MCF 10A (cell line): ENCODE data around the gene PRRC2A. TPM values are rescaled to one million over a fixed set of nuclear protein-coding genes. Genes with fewer than 3 reads are reported as not detected.

Experiments
- BruUV-seq: library from RNA; stranded (reverse); fragments of 400-500 nt; replicated peaks from 2 replicates; lab custom pipeline; 2021; lab: Mats Ljungman, UMichigan
- CTCF ChIA-PET: fragments of 300-600 bp; sonication (Branson Sonifier 250); formaldehyde crosslinking; extraction: SDS; loops from one replicate; lab custom pipeline; 2021; ENCODE audit warnings: antibody characterized with exemption, inconsistent platforms; lab: Yijun Ruan, JAX
- POLR2A ChIA-PET: fragments of 300-600, 350-650 bp; sonication (Branson Sonifier 250); formaldehyde crosslinking; extraction: SDS; loops from one replicate; lab custom pipeline; 2020; ENCODE audit warnings: antibody characterized with exemption, inconsistent platforms; lab: Yijun Ruan, JAX
- DNase-seq: peaks from one replicate; pipeline ENCODE4 v3.0.0-alpha.2; 2018; ENCODE audit not compliant: unreplicated experiment
- H3K27ac Mint-ChIP-seq: one replicate; pipeline ENCODE4 v1.8.0; 2022; ENCODE audit warnings: mild to moderate bottlenecking, low read depth, mixed read lengths; ENCODE audit not compliant: unreplicated experiment
- H3K27me3 Mint-ChIP-seq: one replicate; pipeline ENCODE4 v1.8.0; 2022; ENCODE audit warnings: mixed read lengths; ENCODE audit not compliant: insufficient read depth, unreplicated experiment
- H3K36me3 Mint-ChIP-seq: one replicate; pipeline ENCODE4 v1.8.0; 2022; ENCODE audit warnings: mild to moderate bottlenecking, moderate library complexity, mixed read lengths; ENCODE audit not compliant: insufficient read depth, unreplicated experiment
- H3K4me1 Mint-ChIP-seq: one replicate; pipeline ENCODE4 v1.8.0; 2022; ENCODE audit warnings: mixed read lengths; ENCODE audit not compliant: insufficient read depth, unreplicated experiment
- H3K4me3 Mint-ChIP-seq: one replicate; pipeline ENCODE4 v1.8.0; 2022; ENCODE audit warnings: mild to moderate bottlenecking, moderate library complexity, mixed read lengths; ENCODE audit not compliant: unreplicated experiment
- H3K9me3 Mint-ChIP-seq: one replicate; pipeline ENCODE4 v1.8.0; 2022; ENCODE audit warnings: mixed read lengths; ENCODE audit not compliant: unreplicated experiment
- CTCF ChIP-seq: fragments of 200-600 bp; IDR thresholded peaks from one replicate; pipeline ENCODE4 v1.8.0; 2022; ENCODE audit warnings: antibody characterized with exemption, mild to moderate bottlenecking; ENCODE audit not compliant: unreplicated experiment
- intact Hi-C: fragments of 100-400 bp; cut with micrococcal nuclease; formaldehyde crosslinking; loops from 2 replicates; pipeline ENCODE4 v1.14.1; 2022
- total RNA-seq: library from RNA; stranded (reverse); gene quantifications from 2 replicates; pipeline ENCODE4 v1.2.3, GENCODE V29; 2022

The PRRC2A gene
- total RNA-seq, 1 experiment from 2014 or later = 247 TPM

- Mint-ChIP-seq H3K36me3 (peaks cover 57% of the 10 kb centered on the region), H3K9me3 (no peaks in the 10 kb centered on the region), H3K27me3 (no peaks in the 10 kb centered on the region), H3K4me1 (peaks cover 17% of the 10 kb centered on the region), H3K4me3 (peak overlapping the region; percentile 76), H3K27ac (peak overlapping the region; percentile 89)
- no TSS peak for BruUV-seq
- POLR2A ChIA-PET = interaction anchor here (0.6 to 8.0 kb wide), 19 partner anchors 11 to 1788 kb away, joined by 3 to 117 read pairs (median 5); partner anchors contain the start of genes ABHD16A, BAG6, C6orf47 and CSNK2B
- CTCF ChIA-PET = interaction anchor here (0.5 to 1.6 kb wide), 4 partner anchors 24 to 679 kb away, joined by 3 to 5 read pairs (median 4); no protein-coding TSS in a partner anchor
- intact Hi-C loops = loop anchor here (5.0 kb wide), 1 partner anchor 40 kb away; the partner anchor contains the start of genes C6orf47 and GPANK1
- no peak for DNase-seq
- no peak for TF ChIP-seq CTCF
These were observed 1.5 kb downstream of the PRRC2A start for GRCh38 chr6:31621991-31622390.

- no peaks in the 10 kb centered on the region for H3K27me3 Mint-ChIP-seq
- H3K9me3 Mint-ChIP-seq = no peaks in the 10 kb centered on the region
- H3K4me3 Mint-ChIP-seq = peak overlapping the region; percentile 76
- peaks cover 64% of the 10 kb centered on the region for H3K36me3 Mint-ChIP-seq
- POLR2A ChIA-PET = interaction anchor here (1.0 to 8.0 kb wide), 14 partner anchors 11 to 222 kb away, joined by 3 to 117 read pairs (median 6); partner anchors contain the start of genes ABHD16A, BAG6, C6orf47 and CSNK2B
- H3K27ac Mint-ChIP-seq = peak overlapping the region; percentile 89
- TF ChIP-seq CTCF = no peak
- no TSS peak for BruUV-seq
- intact Hi-C loops = loop anchor here (5.0 kb wide), 1 partner anchor 40 kb away; the partner anchor contains the start of genes C6orf47 and GPANK1
- DNase-seq = no peak
- peaks cover 17% of the 10 kb centered on the region for H3K4me1 Mint-ChIP-seq
- CTCF ChIA-PET = interaction anchor here (1.0 to 1.6 kb wide), 2 partner anchors 25 to 31 kb away, joined by 4 to 5 read pairs; no protein-coding TSS in a partner anchor
These were observed 2.2 kb downstream of the PRRC2A start for GRCh38 chr6:31622684-31623091.

GRCh38 chr6:31624070-31624469 is 3.6 kb downstream of the PRRC2A start:
- DNase-seq = no peak
- Mint-ChIP-seq H3K27ac (no peak overlapping the region), H3K36me3 (peaks cover 78% of the 10 kb centered on the region), H3K9me3 (no peaks in the 10 kb centered on the region), H3K4me3 (no peak overlapping the region), H3K27me3 (no peaks in the 10 kb centered on the region), H3K4me1 (peaks cover 17% of the 10 kb centered on the region)
- TF ChIP-seq CTCF = no peak
- intact Hi-C loops = loop anchor here (5.0 kb wide), 1 partner anchor 38 kb away; the partner anchor contains the start of genes C6orf47 and GPANK1
- BruUV-seq = no TSS peak
- POLR2A ChIA-PET = interaction anchor here (0.5 to 8.0 kb wide), 3 partner anchors 15 to 77 kb away, joined by 5 to 117 read pairs (median 50); partner anchors contain the start of genes BAG6 and NFKBIL1
- CTCF ChIA-PET = interaction anchor here (0.6 to 1.1 kb wide), 2 partner anchors 13 to 26 kb away, joined by 3 to 5 read pairs; no protein-coding TSS in a partner anchor

- no peaks in the 10 kb centered on the region for H3K27me3 Mint-ChIP-seq
- H3K36me3 Mint-ChIP-seq = peaks cover 100% of the 10 kb centered on the region
- ChIA-PET CTCF (interaction anchor here (0.7 to 1.0 kb wide), 4 partner anchors 8 to 164 kb away, joined by 3 read pairs; no protein-coding TSS in a partner anchor), POLR2A (interaction anchor here (0.7 to 8.0 kb wide), 3 partner anchors 12 to 1879 kb away, joined by 4 to 50 read pairs (median 11); partner anchors contain the start of gene BAG6)
- no peaks in the 10 kb centered on the region for H3K9me3 Mint-ChIP-seq
- intact Hi-C loops = no loop called here
- no peak for DNase-seq
- H3K27ac Mint-ChIP-seq = peak overlapping the region; percentile 60
- no peak for TF ChIP-seq CTCF
- BruUV-seq = no TSS peak
- no peak overlapping the region for H3K4me3 Mint-ChIP-seq
- H3K4me1 Mint-ChIP-seq = peaks cover 10% of the 10 kb centered on the region
These were observed 6.4 kb downstream of the PRRC2A start for GRCh38 chr6:31626952-31627351.
